Amniotic epithelial cell (primary cell): ENCODE results near the gene RACK1.
"Not testable (repeated sequence)": the region's sequence is repeated elsewhere in the genome, so short reads cannot be mapped to it uniquely, and the experiment has no call there.

Experiments used
- DNase-seq: peaks from one replicate; pipeline ENCODE4 v3.0.0-alpha.2; 2010; ENCODE audit warnings: low read depth

Gene RACK1

GRCh38 chr5:181233088-181233800 lies 10.5 kb downstream of the RACK1 start:
- DNase-seq, result no peak

DNA sequence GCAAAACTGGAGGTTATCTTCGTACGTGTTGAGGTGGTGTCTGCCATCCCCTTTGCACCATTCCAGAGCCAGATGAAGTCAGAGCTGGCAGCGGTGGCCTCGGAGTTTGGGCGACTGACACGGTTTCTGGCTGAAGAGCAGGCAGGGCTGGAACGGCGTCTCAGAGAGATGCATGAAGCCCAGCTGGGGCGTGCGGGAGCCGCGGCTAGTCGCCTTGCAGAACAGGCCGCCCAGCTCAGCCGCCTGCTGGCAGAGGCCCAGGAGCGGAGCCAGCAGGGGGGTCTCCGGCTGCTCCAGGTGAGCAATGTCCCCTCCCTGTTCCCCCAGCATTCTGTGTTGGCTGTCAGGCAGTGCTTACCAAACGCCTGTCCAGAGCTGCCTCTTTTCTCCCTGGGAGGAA lies 11.1 kb downstream of the RACK1 start:
- no peak for DNase-seq

DNA sequence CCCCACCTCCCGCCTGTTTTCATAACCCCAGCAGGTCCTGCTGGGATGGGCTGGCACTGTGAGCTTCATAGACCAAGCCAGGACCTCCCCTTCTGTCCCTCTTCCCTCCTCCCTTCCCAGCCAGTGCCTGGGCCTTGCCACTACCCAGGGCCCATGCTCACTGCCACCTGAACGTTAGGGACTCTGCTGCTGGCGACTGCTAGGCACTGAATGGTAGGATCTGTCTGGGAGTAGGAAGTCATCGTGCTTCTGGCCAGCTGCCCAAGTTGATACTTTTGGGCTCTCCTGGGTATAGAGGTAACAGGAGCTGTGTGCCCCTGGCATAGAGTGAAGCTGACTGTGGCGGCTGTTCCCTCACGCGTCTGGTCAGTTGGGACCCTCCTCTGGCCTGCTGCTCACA lies 12.3 kb downstream of the RACK1 start:
- no peak for DNase-seq

DNA sequence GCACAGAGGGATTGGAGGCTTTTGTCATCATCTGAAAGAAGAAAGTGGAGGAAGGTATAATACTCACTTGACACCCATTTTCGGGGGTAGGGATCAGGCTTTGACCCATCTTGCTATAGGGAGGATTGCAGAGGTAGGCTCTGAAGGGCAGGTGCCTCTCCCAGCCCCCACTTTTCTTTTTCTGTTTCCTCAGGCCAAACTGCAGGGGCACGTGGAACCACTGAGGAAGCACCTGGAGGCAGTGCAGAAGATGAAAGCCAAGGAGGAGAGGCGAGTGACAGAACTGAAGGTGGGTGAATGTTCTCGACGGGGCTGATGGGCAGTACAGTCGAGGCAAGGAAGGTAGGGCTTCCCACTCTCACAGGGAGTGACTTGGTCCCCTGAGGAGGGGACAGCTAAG lies 13.2 kb downstream of the RACK1 start:
- no peak for DNase-seq

- no peak for DNase-seq
These were observed 13.7 kb downstream of the RACK1 start for GRCh38 chr5:181229996-181230395.

- no peak for DNase-seq
These were observed 19.1 kb downstream of the RACK1 start for GRCh38 chr5:181224390-181225229.

DNA sequence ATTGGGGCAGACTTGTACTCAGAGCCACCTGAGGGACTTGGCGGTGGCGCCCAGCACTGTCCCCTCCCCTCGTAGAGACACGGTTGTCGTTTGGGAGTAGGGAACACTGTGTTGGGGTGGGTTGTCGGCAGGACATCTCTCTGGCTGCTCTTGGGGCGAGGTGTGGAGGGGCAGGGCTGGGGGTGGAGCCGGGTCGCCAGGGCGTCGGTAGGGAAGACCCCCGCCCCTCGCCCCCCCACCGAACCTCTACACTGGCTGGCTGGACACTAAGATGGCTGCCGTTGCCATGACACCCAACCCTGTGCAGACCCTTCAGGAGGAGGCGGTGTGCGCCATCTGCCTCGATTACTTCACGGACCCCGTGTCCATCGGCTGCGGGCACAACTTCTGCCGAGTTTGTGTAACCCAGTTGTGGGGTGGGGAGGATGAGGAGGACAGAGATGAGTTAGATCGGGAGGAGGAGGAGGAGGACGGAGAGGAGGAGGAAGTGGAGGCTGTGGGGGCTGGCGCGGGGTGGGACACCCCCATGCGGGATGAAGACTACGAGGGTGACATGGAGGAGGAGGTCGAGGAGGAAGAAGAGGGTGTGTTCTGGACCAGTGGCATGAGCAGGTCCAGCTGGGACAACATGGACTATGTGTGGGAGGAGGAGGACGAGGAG lies 19.8 kb downstream of the RACK1 start:
- DNase-seq, result peak; percentile 47

- peak; percentile 99 for DNase-seq
These were observed 20.5 kb downstream of the RACK1 start, which contains the start of gene TRIM41 for GRCh38 chr5:181223058-181223728. TSS of gene TRIM41 (plus strand) at chr5:181223281. CDS start at chr5:181224000, 719 bp downstream.

- peak; percentile 62 for DNase-seq
These were observed 21.1 kb downstream of the RACK1 start for GRCh38 chr5:181222630-181223057.

DNA sequence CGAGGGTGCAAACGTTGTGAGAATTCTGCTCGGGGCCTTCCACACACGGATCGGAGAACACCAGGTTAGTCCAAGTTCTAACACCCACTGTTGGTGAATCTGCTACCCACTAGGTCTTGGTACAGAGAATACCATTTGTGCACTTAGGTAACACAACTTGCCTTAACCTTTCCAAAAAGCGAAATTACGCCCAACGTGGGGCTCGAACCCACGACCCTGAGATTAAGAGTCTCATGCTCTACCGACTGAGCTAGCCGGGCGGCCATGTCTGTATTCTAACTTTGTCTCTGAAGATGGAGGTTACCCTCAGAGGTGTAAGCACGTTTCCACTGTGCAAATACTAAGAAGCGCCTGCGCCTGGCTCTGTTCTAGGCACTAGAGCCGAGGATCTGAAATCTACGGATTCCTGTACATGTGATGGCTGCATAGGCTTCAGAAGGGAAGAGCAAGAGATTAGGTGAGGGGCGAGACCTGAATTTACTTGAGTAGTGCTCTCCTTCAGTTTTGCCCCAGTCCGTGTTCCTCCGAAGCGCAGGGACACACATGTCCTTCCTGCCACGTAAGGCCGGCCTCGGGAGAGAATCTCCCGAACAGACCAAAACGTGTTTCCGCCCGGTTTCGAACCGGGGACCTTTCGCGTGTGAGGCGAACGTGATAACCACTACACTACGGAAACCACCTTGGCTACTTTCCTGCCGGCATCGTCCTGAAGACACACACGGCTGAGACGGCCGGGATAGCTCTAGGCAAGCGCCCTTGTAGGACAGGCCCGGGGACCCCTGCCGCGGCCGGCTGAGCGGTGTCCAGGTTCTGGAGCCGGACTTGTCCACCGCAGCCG lies 21.7 kb downstream of the RACK1 start:
- DNase-seq, result peak; percentile 92

DNA sequence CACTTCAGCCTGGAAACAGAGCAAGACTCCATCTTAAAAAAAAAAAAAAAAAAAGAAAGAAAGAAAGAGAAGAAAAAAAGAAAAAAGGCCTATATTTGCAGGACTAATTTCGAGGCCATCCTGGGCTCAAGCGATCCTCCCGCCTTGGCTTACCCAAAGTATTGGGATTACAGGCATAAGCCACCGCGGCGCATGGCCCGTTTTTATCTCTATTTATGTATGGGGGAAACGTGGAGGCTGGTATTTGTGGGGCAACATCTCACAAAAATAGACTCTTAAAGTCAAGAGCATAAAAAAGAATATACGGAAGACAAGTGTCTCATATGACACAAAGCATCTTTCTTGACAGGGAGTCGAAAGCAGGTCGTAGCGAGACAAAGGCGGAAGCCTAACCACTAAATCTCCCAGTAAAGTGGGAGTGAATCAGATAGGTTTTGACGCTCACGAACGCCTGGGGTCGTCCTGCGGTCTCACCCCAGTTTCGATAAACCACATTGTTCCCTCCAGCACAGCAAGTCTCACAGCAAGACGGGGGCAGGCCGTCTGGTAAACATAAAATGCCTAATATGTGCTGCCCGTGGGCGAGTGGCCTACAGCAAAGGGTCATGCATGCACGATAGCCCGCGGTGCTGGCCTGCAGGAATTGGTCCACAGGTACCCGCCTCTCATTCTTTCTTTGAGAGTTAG lies 22.5 kb downstream of the RACK1 start:
- DNase-seq, result no peak

- DNase-seq, result no peak
These were observed 23.6 kb downstream of the RACK1 start for GRCh38 chr5:181220178-181220515.

GRCh38 chr5:181219262-181220177 lies 24.2 kb downstream of the RACK1 start:
- DNase-seq, result no peak

GRCh38 chr5:181218795-181219124 lies 24.9 kb downstream of the RACK1 start:
- no peak for DNase-seq

DNA sequence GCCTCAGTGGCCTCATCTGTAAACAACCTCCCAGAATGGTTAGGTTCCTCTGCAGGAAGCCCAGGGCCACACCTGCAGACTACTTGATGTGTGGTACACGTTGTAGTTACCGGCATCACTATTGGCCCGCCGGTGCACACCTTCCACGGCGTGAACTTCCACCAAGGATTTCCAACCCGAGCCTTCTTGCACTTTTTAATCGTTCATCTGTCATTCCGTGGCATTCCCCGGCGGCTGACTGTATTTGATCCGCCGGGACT lies 26.0 kb downstream of the RACK1 start:
- no peak for DNase-seq

DNA sequence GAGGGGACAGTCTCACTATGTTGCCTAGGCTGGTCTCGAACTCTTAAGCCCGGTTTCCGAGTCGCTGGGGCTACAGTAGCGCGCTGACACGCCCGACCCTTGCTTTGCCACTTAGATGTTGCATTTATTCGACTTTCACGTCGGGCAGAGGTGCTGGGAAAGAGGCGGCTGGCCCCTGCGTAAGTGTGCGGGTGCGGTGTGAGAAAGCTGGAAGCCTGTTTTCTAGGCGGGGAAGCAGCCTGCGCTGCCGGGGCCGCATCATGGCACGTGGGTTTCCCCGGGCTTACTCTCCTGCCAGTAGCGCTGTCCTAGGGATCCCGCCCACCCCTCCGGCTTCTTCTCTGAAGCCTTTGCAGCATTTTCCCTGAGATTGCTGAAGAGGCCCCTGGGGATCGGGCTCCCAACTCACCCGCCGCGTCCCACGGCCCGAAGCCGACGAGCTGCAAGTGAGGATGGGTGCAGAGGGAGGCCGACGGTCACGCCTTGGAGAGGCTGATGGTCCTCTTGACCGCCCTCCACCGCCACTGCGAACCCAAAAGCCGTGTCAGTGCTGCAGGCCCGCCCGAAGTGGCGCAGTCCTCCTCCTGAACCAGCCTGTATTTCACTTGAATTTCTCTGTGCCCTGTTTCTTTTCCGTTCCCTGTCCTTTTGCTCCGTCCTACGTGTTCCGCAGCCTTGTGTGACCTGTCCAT lies 26.4 kb downstream of the RACK1 start:
- DNase-seq, result peak; percentile 59

- no peak for DNase-seq
These were observed 27.4 kb downstream of the RACK1 start for GRCh38 chr5:181215997-181216989.

DNA sequence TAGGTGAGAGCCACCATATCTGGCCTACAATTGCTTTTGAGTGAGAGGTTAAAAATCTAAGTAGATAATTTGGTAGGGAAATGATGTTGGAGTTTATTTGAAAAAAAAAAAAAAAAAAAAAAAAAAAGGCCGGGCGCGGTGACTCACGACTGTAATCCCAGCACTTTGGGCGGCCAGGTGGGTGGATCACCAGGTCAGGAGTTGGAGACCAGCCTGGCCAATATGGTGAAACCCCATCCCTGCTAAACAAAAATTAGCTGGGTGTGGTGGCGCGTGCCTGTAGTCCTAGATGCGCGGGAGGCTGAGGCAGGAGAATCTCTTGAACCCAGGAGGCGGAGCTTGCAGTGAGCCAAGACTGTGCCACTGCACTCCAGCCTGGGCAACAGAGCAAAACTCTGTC lies 29.5 kb downstream of the RACK1 start:
- not testable (repeated sequence) for DNase-seq
